H1 (cell line): ENCODE measurements around the gene PPP2R2B. TPM values are rescaled to one million over a fixed set of nuclear protein-coding genes. Genes with fewer than 3 reads are reported as not detected.

Experiments used
- CTCF ChIA-PET: fragments of 300-600 bp; sonication (Branson Sonifier 250); formaldehyde crosslinking; loops from one replicate; lab custom pipeline; 2021; ENCODE audit not compliant: partially characterized antibody; lab: Charles Lee
- POLR2A ChIA-PET: fragments of 300-600 bp; sonication (Branson Sonifier 250); formaldehyde crosslinking; loops from one replicate; lab custom pipeline; 2021; ENCODE audit warnings: inconsistent platforms; ENCODE audit not compliant: partially characterized antibody; lab: Charles Lee
- DNase-seq, 2 experiments: peaks; one replicate each; pipeline versions ENCODE4 v3.0.0 to v3.0.0-alpha.2; 2010 to 2022; ENCODE audit warnings: low spot score in 2 of 2, low read depth in 1 of 2, mixed read lengths in 1 of 2
- FAIRE-seq: peaks from 2 replicates; lab custom pipeline; 2011; peaks lifted over from hg19 to GRCh38; lab: Jason Lieb, UNC
- H2AFZ ChIP-seq: 2 replicates; pipeline ENCODE4 v1.8.1; 2012; ENCODE audit warnings: low read length, inconsistent platforms
- H2AK5ac ChIP-seq: 2 replicates; pipeline ENCODE4 v1.6.1; 2013; ENCODE audit warnings: low read depth, low read length
- H2BK120ac ChIP-seq: replicated peaks from 2 replicates; pipeline ENCODE3; 2013; ENCODE audit warnings: low read depth, low read length, inconsistent platforms
- H2BK12ac ChIP-seq: 2 replicates; pipeline ENCODE4 v1.6.1; 2013; ENCODE audit warnings: low read depth, low read length
- H2BK15ac ChIP-seq: 2 replicates; pipeline ENCODE4 v1.6.1; 2013; ENCODE audit warnings: low read length
- H2BK20ac ChIP-seq: 2 replicates; pipeline ENCODE4 v1.6.1; 2013; ENCODE audit warnings: low read length
- H2BK5ac ChIP-seq: 2 replicates; pipeline ENCODE4 v1.6.1; 2013; ENCODE audit warnings: low read depth, low read length
- H3K14ac ChIP-seq: 2 replicates; pipeline ENCODE4 v1.6.1; 2013; ENCODE audit warnings: inconsistent platforms; ENCODE audit not compliant: insufficient read length
- H3K18ac ChIP-seq: 2 replicates; pipeline ENCODE4 v1.6.1; 2013; ENCODE audit warnings: low read length; ENCODE audit errors: extremely low read depth
- H3K23ac ChIP-seq: 2 replicates; pipeline ENCODE4 v1.6.1; 2013; ENCODE audit warnings: inconsistent platforms; ENCODE audit not compliant: insufficient read length
- H3K23me2 ChIP-seq: 2 replicates; pipeline ENCODE4 v1.6.1; 2013; ENCODE audit warnings: low read depth, low read length
- H3K27ac ChIP-seq: 2 replicates; pipeline ENCODE4 v1.6.1; 2011; ENCODE audit warnings: low read depth, low read length, inconsistent platforms
- H3K27me3 ChIP-seq, 4 experiments: replicated peaks in 1 of 4; 1 replicate in 1 of 4; 2 replicates in 3 of 4; pipeline versions ENCODE4 v1.6.1 to v1.8.1; 2011 to 2013; ENCODE audit warnings: low read length in 3 of 4, mild to moderate bottlenecking in 3 of 4, inconsistent platforms in 2 of 4, mixed read lengths in 2 of 4, moderate library complexity in 1 of 4; ENCODE audit not compliant: control insufficient read depth in 3 of 4, insufficient read depth in 3 of 4; ENCODE audit errors: extremely low read depth in 1 of 4
- H3K36me3 ChIP-seq, 4 experiments: 2 replicates each; pipeline versions ENCODE4 v1.6.1 to v1.8.1; 2011 to 2013; ENCODE audit warnings: mild to moderate bottlenecking in 4 of 4, low read length in 3 of 4, moderate library complexity in 2 of 4, control low read depth in 1 of 4, inconsistent platforms in 1 of 4; ENCODE audit not compliant: insufficient read depth in 4 of 4, control insufficient read depth in 2 of 4
- H3K4ac ChIP-seq: replicated peaks from 2 replicates; pipeline ENCODE3; 2013; ENCODE audit warnings: low read length, low read depth, mixed read lengths, inconsistent platforms; ENCODE audit not compliant: insufficient read length
- H3K4me1 ChIP-seq, 4 experiments: replicated peaks in 1 of 4; 1 replicate in 1 of 4; 2 replicates in 3 of 4; pipeline versions ENCODE4 v1.6.1 to v1.8.1; 2011 to 2013; ENCODE audit warnings: low read length in 3 of 4, inconsistent platforms in 2 of 4, mixed read lengths in 1 of 4; ENCODE audit not compliant: insufficient read depth in 4 of 4, control insufficient read depth in 3 of 4
- H3K4me2 ChIP-seq, 2 experiments: 2 replicates each; pipeline versions ENCODE4 v1.6.1 to v1.8.1; 2011 to 2013; ENCODE audit warnings: low read depth in 2 of 2, low read length in 2 of 2, control low read depth in 1 of 2, inconsistent platforms in 1 of 2, mild to moderate bottlenecking in 1 of 2; ENCODE audit not compliant: insufficient read depth in 1 of 2
- H3K4me3 ChIP-seq, 4 experiments: fragments of 200-600, 300-600 bp in 1 of 4; sonication (generic), shearing (Covaris generic), sonication (Bioruptor Twin) in 1 of 4; 2 replicates each; pipeline versions ENCODE4 v1.5.1 to v1.8.1; 2011 to 2016; ENCODE audit warnings: low read length in 4 of 4, low read depth in 3 of 4, control low read depth in 2 of 4, inconsistent platforms in 2 of 4, mild to moderate bottlenecking in 2 of 4, mixed read lengths in 1 of 4, moderate library complexity in 1 of 4; ENCODE audit not compliant: insufficient read depth in 2 of 4; ENCODE audit errors: extremely low read depth in 1 of 4
- H3K56ac ChIP-seq: replicated peaks from 2 replicates; pipeline ENCODE3; 2013; ENCODE audit warnings: low read depth, mild to moderate bottlenecking, mixed read lengths, low read length, inconsistent platforms; ENCODE audit not compliant: insufficient read length
- H3K79me1 ChIP-seq: 2 replicates; pipeline ENCODE4 v1.6.1; 2013; ENCODE audit warnings: low read depth, low read length, control low read depth
- H3K79me2 ChIP-seq, 2 experiments: 2 replicates each; pipeline versions ENCODE4 v1.6.1 to v1.8.1; 2012 to 2013; ENCODE audit warnings: low read length in 2 of 2, mild to moderate bottlenecking in 2 of 2, inconsistent platforms in 1 of 2; ENCODE audit not compliant: insufficient read depth in 2 of 2, control insufficient read depth in 1 of 2
- H3K9ac ChIP-seq, 4 experiments: replicated peaks in 1 of 4; 1 replicate in 1 of 4; 2 replicates in 3 of 4; pipeline versions ENCODE4 v1.6.1 to v1.8.1; 2011 to 2013; ENCODE audit warnings: low read depth in 3 of 4, low read length in 3 of 4, control low read depth in 2 of 4, mild to moderate bottlenecking in 2 of 4, moderate library complexity in 2 of 4, inconsistent platforms in 1 of 4; ENCODE audit errors: extremely low read depth in 1 of 4
- H3K9me3 ChIP-seq, 2 experiments: 2 replicates each; pipeline versions ENCODE4 v1.6.1 to v1.8.1; 2012 to 2013; ENCODE audit warnings: mild to moderate bottlenecking in 2 of 2, moderate library complexity in 2 of 2, control low read depth in 1 of 2, inconsistent platforms in 1 of 2, low read depth in 1 of 2, low read length in 1 of 2, mixed read lengths in 1 of 2; ENCODE audit not compliant: insufficient read depth in 2 of 2
- H4K20me1 ChIP-seq, 2 experiments: replicated peaks in 1 of 2; 2 replicates each; pipeline versions ENCODE3 to v1.8.1; 2011 to 2013; ENCODE audit warnings: inconsistent platforms in 2 of 2, low read length in 2 of 2, mild to moderate bottlenecking in 1 of 2; ENCODE audit not compliant: insufficient read depth in 2 of 2, control insufficient read depth in 1 of 2
- H4K5ac ChIP-seq: 2 replicates; pipeline ENCODE4 v1.6.1; 2013; ENCODE audit warnings: low read length, low read depth, mixed read lengths, inconsistent platforms; ENCODE audit not compliant: insufficient read length
- H4K8ac ChIP-seq: 2 replicates; pipeline ENCODE4 v1.8.0; 2013; ENCODE audit warnings: mild to moderate bottlenecking, moderate library complexity, low read length, inconsistent platforms; ENCODE audit not compliant: insufficient read depth; ENCODE audit errors: extremely low read depth
- H4K91ac ChIP-seq: replicated peaks from 2 replicates; pipeline ENCODE3; 2013; ENCODE audit warnings: low read length, mixed read lengths, inconsistent platforms; ENCODE audit not compliant: insufficient read length
- CREB1 ChIP-seq: IDR thresholded peaks from 2 replicates; pipeline ENCODE4 v1.6.1; 2012; ENCODE audit warnings: inconsistent platforms
- EGR1 ChIP-seq: IDR thresholded peaks from 2 replicates; pipeline ENCODE4 v1.6.1; 2011; ENCODE audit warnings: low read depth, low read length, borderline replicate concordance
- POLR2A ChIP-seq, 2 experiments: IDR thresholded peaks; 1 replicate in 1 of 2; 2 replicates in 1 of 2; pipeline ENCODE4 v1.6.1; 2011; ENCODE audit warnings: low read depth in 2 of 2, low read length in 2 of 2, mild to moderate bottlenecking in 2 of 2; ENCODE audit errors: control extremely low read depth in 1 of 2
- RAD21 ChIP-seq, 2 experiments: IDR thresholded peaks in 1 of 2; conservative IDR thresholded peaks in 1 of 2; 2 replicates each; pipeline ENCODE4 v1.6.1; 2011; ENCODE audit warnings: low read depth in 2 of 2, low read length in 2 of 2, improper control_type of control experiment in 1 of 2, inconsistent platforms in 1 of 2, mild to moderate bottlenecking in 1 of 2, moderate library complexity in 1 of 2
- TEAD4 ChIP-seq: IDR thresholded peaks from 2 replicates; pipeline ENCODE4 v1.6.1; 2012; ENCODE audit warnings: low read depth, low read length, inconsistent platforms, mixed read lengths
- WGBS, 2 experiments: shearing (Covaris generic) in 1 of 2; methylation state at CpG; one replicate each; pipeline versions ENCODE4 v1.1.6 to v1.1.7; 2013 to 2015; ENCODE audit warnings: low lambda C conversion rate in 2 of 2, mixed read lengths in 2 of 2, inconsistent platforms in 1 of 2, low coverage in 1 of 2, missing lambda C conversion rate in 1 of 2; ENCODE audit not compliant: insufficient replicate concordance in 2 of 2, insufficient coverage in 1 of 2, insufficient read length in 1 of 2; ENCODE audit errors: extremely low coverage in 1 of 2, missing lambda C conversion rate in 1 of 2; 5-methylcytosine and 5-hydroxymethylcytosine counted together
- polyA plus RNA-seq, 7 experiments: library from polyadenylated mRNA; depleted of rRNA in 3 of 7; stranded (reverse) in 5 of 7; unstranded in 2 of 7; fragments of >200 nt in 5 of 7; fragments of 200-250 nt in 2 of 7; gene quantifications; 1 replicate in 5 of 7; 2 replicates in 1 of 7; 4 replicates in 1 of 7; pipeline versions ENCODE4 v1.2.1 to v1.2.3, GENCODE V29; 2011 to 2013; ENCODE audit warnings: missing spikeins in 2 of 7, mixed read lengths in 2 of 7
- total RNA-seq: library from RNA; stranded (reverse); fragmentation: NEBNext Ultra II Directional; extraction: Animal tissue kit (Norgen Biotek cat#: 25700); gene quantifications from 2 replicates; pipeline ENCODE4 v1.2.1, GENCODE V29; 2021

PPP2R2B gene
- total and polyA plus RNA-seq, 2 of the 8 experiments (the other 6 are each of a cell fraction or from before 2014, with no cell fraction given), result 21.1 to 37.1 TPM

DNA sequence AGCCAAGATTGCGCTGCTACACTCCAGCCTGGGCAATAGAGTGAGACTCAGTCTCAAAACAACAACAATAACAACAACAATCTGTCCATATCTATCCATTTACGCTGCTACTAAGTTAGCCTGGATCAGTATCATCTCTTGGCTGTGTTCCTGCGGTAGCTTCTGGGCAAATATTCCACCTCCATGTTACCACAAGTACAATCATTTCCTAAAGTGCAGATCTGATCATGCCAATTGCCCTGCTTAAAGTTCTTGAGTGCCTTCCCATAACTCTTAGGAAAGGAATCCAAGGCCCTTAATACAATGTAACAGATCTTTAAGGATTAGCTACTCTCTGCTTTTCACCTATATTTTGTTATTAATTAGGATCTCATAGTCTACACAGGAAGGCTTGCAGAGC lies 15.4 kb upstream of the PPP2R2B start:
- no peak overlapping the region for H4K91ac ChIP-seq

More for the DNA sequence above, 15.4 kb upstream of the PPP2R2B start:
- Histone ChIP-seq H3K14ac (no peak overlapping the region), H3K79me1 (no peaks in the 10 kb centered on the region), H4K5ac (no peak overlapping the region), H2AFZ (no peak overlapping the region), H3K36me3 (no peaks in the 10 kb centered on the region), H3K27ac (no peak overlapping the region), H2BK20ac (no peak overlapping the region), H3K9ac (no peak overlapping the region), H2BK15ac (no peak overlapping the region), H3K4me1 (peaks cover 0 to 3% (median 0%) of the 10 kb centered on the region in 4 experiments; a peak in 1 of 7 replicates), H2BK12ac (no peak overlapping the region), H3K23me2 (no peaks in the 10 kb centered on the region), H3K4ac (no peak overlapping the region), H4K20me1 (no peaks in the 10 kb centered on the region), H2BK120ac (no peak overlapping the region), H3K27me3 (no peaks in the 10 kb centered on the region), H3K4me3 (no peak overlapping the region), H3K18ac (no peak overlapping the region), H4K8ac (no peak overlapping the region), H3K23ac (no peak overlapping the region), H3K79me2 (no peaks in the 10 kb centered on the region), H2BK5ac (no peak overlapping the region), H3K4me2 (no peak overlapping the region), H3K9me3 (no peaks in the 10 kb centered on the region; a peak in 2 of 4 replicates), H2AK5ac (no peak overlapping the region), H3K56ac (no peak overlapping the region)
- TF ChIP-seq TEAD4 (no peak), CREB1 (no peak), POLR2A (IDR thresholded peaks at IDR 0.05; ENCODE audit: control extremely low read depth in 1 of 2, low read depth in 2 of 2, low read length in 2 of 2) (no peak), EGR1 (no peak), RAD21 (IDR thresholded peaks at IDR 0.05 in 1 of 2, conservative IDR thresholded peaks at IDR 0.05 in 1 of 2; ENCODE audit: low read depth in 2 of 2, low read length in 2 of 2) (no peak)
- CTCF ChIA-PET, result interaction anchor here (1.3 to 4.7 kb wide), 3 partner anchors 13 to 350 kb away, joined by 4 to 40 read pairs (median 5); no protein-coding TSS in a partner anchor
- no peak for FAIRE-seq
- DNase-seq, result no peak
- POLR2A ChIA-PET, result interaction anchor here (0.8 kb wide), 1 partner anchor 15 kb away, joined by 3 read pairs; the partner anchor contains the start of gene PPP2R2B
- WGBS, 2 experiments, result 94% methylated on average over 3 of the region's 3 CpGs; no CpG with 5 or more reads in 1 of the 2 experiments
